ENCODE results near the gene CTCFL.

- TF ChIP-seq POLR2A (IDR thresholded peaks at IDR 0.05; ENCODE audit: low read depth, low read length) (no peak), POLR2AphosphoS5 (IDR thresholded peaks at IDR 0.05; ENCODE audit: low read depth, low read length) (no peak), TAF1 (IDR thresholded peaks at IDR 0.05; ENCODE audit: low read depth, low read length) (no peak)
These were observed 26.2 kb downstream of the CTCFL start for GRCh38 chr20:57498425-57499400.

All from GM12891 (cell line).